Measurements from ENCODE around the gene MAST4.

DNA sequence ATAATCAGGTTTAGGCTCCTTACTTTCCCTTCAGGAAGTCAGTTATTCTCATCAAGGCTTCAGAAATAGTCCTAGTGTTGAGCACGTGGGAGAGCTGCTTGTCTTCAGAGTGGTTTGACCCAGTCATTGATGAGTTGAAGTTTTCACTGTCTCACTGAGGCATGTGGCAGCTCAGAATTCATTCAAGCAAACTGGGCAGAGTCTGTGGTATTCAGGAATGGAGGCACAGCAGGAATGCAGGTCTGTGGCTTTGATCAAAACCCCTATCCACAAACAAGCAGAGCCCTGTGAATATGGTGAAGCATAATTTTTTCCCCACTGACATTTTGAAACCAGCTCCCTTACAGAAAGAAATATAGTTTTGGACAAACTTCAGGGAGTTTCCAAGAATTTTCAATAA is 393.1 kb downstream of the MAST4 start:
- TF ChIP-seq CTCF (IDR thresholded peaks at IDR 0.05; ENCODE audit: insufficient read depth, low read depth, low read length) (no peak), EZH2 (IDR thresholded peaks at IDR 0.05; ENCODE audit: insufficient read depth, low read length) (no peak)
